Calu3 (cell line): ENCODE results near the gene SLC6A20. TPM values are rescaled to one million over a fixed set of nuclear protein-coding genes. Genes with fewer than 3 reads are reported as not detected.

Source experiments
- BruUV-seq: library from RNA; stranded (reverse); fragments of 400-500 nt; replicated peaks from 2 replicates; lab custom pipeline; 2021; lab: Mats Ljungman, UMichigan
- CTCF ChIA-PET: fragments of 300-600 bp; sonication (Branson Sonifier 250); formaldehyde crosslinking; loops from one replicate; lab custom pipeline; 2022; ENCODE audit warnings: antibody characterized with exemption; lab: Charles Lee
- DNase-seq: peaks from one replicate; pipeline ENCODE4 v3.0.0; 2022
- H3K27ac Mint-ChIP-seq: one replicate; pipeline ENCODE4 v1.8.0; 2022; ENCODE audit warnings: mixed read lengths; ENCODE audit not compliant: unreplicated experiment
- H3K27me3 Mint-ChIP-seq: one replicate; pipeline ENCODE4 v1.8.0; 2022; ENCODE audit warnings: mixed read lengths; ENCODE audit not compliant: unreplicated experiment
- H3K36me3 Mint-ChIP-seq: one replicate; pipeline ENCODE4 v1.8.0; 2022; ENCODE audit warnings: mild to moderate bottlenecking, moderate library complexity, mixed read lengths; ENCODE audit not compliant: insufficient read depth, unreplicated experiment
- H3K4me1 Mint-ChIP-seq: one replicate; pipeline ENCODE4 v1.8.0; 2022; ENCODE audit warnings: mild to moderate bottlenecking, low read depth, mixed read lengths; ENCODE audit not compliant: unreplicated experiment
- H3K4me3 Mint-ChIP-seq: one replicate; pipeline ENCODE4 v1.8.0; 2022; ENCODE audit warnings: mild to moderate bottlenecking, low read depth, moderate library complexity, mixed read lengths; ENCODE audit not compliant: unreplicated experiment
- H3K9me3 Mint-ChIP-seq: one replicate; pipeline ENCODE4 v1.8.0; 2022; ENCODE audit warnings: low read depth, mixed read lengths; ENCODE audit not compliant: unreplicated experiment
- CTCF ChIP-seq: fragments of 200-600 bp; IDR thresholded peaks from one replicate; pipeline ENCODE4 v1.8.0; 2022; ENCODE audit warnings: antibody characterized with exemption; ENCODE audit not compliant: unreplicated experiment
- intact Hi-C: fragments of 100-400 bp; cut with micrococcal nuclease; formaldehyde crosslinking; loops from one replicate; pipeline ENCODE4 v1.10.0; 2022; ENCODE audit not compliant: unreplicated experiment
- total RNA-seq: library from RNA; stranded (reverse); gene quantifications from 2 replicates; pipeline ENCODE4 v1.2.3, GENCODE V29; 2022

The SLC6A20 gene
- total RNA-seq, 1 experiment from 2014 or later, result 2.1 TPM

GRCh38 chr3:45785605-45786150, 10.7 kb downstream of the SLC6A20 start:
- DNase-seq, result no peak
- BruUV-seq, result no TSS peak
- peaks cover 41% of the 10 kb centered on the region for H3K27me3 Mint-ChIP-seq
- no peak for TF ChIP-seq CTCF
- H3K4me3 Mint-ChIP-seq, result no peak overlapping the region
- CTCF ChIA-PET, result no interaction called here
- H3K36me3 Mint-ChIP-seq, result no peaks in the 10 kb centered on the region
- no peak overlapping the region for H3K27ac Mint-ChIP-seq
- no peaks in the 10 kb centered on the region for H3K9me3 Mint-ChIP-seq
- H3K4me1 Mint-ChIP-seq, result no peaks in the 10 kb centered on the region
- intact Hi-C loops, result no loop called here

GRCh38 chr3:45783667-45784066, 12.7 kb downstream of the SLC6A20 start:
- no peak for TF ChIP-seq CTCF
- Mint-ChIP-seq H3K36me3 (no peaks in the 10 kb centered on the region), H3K4me1 (no peaks in the 10 kb centered on the region), H3K27me3 (peaks cover 32% of the 10 kb centered on the region), H3K4me3 (no peak overlapping the region), H3K27ac (no peak overlapping the region), H3K9me3 (no peaks in the 10 kb centered on the region)
- intact Hi-C loops, result no loop called here
- CTCF ChIA-PET, result interaction anchor here (1.3 kb wide), 1 partner anchor 10 kb away, joined by 3 read pairs; no protein-coding TSS in a partner anchor
- no peak for DNase-seq
- BruUV-seq, result no TSS peak

GRCh38 chr3:45782381-45782780, 14.0 kb downstream of the SLC6A20 start:
- no peak for TF ChIP-seq CTCF
- Mint-ChIP-seq H3K4me3 (no peak overlapping the region), H3K27ac (no peak overlapping the region), H3K36me3 (no peaks in the 10 kb centered on the region), H3K9me3 (no peaks in the 10 kb centered on the region), H3K4me1 (no peaks in the 10 kb centered on the region), H3K27me3 (peaks cover 27% of the 10 kb centered on the region)
- intact Hi-C loops, result no loop called here
- CTCF ChIA-PET, result interaction anchor here (1.3 kb wide), 1 partner anchor 11 kb away, joined by 3 read pairs; no protein-coding TSS in a partner anchor
- no TSS peak for BruUV-seq
- DNase-seq, result no peak

GRCh38 chr3:45781841-45782240, 14.5 kb downstream of the SLC6A20 start:
- no peaks in the 10 kb centered on the region for H3K9me3 Mint-ChIP-seq
- intact Hi-C loops, result no loop called here
- no peak for TF ChIP-seq CTCF
- CTCF ChIA-PET, result interaction anchor here (0.6 kb wide), 1 partner anchor 29 kb away, joined by 7 read pairs; no protein-coding TSS in a partner anchor
- no peaks in the 10 kb centered on the region for H3K4me1 Mint-ChIP-seq
- no TSS peak for BruUV-seq
- H3K4me3 Mint-ChIP-seq, result no peak overlapping the region
- H3K36me3 Mint-ChIP-seq, result no peaks in the 10 kb centered on the region
- DNase-seq, result no peak
- H3K27ac Mint-ChIP-seq, result no peak overlapping the region
- peaks cover 22% of the 10 kb centered on the region for H3K27me3 Mint-ChIP-seq
